RPMI8226 (cell line): Measurements from ENCODE around the gene ABCC3.

Source experiments
- DNase-seq: peaks from one replicate; pipeline ENCODE4 v3.0.0-alpha.2; 2015

The ABCC3 gene

DNA sequence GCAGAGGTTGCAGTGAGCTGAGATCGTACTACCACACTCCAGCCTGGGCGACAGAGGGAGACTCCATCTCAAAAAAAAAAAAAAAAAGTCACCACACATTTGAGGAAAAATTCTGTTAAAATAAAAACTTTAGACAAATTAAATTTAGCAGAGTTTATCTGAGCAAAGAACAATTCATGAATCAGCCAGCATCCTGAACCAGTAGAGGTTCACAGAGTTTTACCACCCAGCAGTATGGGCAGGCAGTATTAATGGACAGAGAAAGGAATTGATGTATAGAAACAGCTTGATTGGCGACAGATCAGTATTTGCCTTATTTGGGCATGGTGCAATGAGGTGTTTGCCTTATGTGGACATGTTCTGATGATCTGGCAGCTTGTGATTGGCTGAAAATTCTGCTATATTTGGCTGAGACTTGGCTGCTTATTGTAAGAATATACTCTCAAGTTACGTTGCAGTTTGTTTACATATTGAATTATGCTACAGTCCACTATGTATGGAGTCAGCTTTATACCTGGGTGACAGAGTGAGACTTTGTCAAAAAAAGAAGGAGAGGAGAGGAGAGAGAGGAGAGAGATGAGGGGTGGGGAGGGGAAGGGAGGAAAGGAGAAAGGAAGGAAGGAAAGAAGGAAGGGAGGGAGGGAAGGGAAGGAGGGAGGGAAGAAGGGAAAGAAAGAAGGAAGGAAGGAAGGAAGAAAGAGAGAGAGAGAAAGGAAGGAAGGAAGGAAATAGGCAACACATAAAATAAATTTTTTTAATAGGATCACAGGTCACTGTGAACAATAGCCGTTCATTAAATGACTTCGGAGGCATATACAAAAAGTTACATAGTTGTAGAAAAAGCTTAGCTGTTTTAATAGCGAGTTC, 14.6 kb downstream of the ABCC3 start:
- DNase-seq = no peak

DNA sequence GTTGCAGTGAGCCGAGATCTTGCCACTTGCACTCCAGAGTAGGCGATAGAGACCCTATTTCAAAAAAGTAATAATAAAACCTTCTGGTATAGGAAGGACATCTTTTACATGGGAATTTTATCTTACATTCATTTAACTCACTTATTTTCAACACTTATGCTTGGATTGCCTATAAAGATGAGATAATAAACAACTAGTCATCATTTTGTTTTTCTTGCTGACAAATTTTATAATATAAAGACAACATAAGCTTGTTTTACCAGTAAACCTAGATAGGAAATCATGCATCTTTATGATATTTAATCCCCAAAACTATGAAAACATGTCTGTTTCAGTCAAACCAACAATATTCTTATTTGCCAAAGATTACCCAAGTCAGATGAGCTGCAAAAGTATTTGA, 17.0 kb downstream of the ABCC3 start:
- no peak for DNase-seq

DNA sequence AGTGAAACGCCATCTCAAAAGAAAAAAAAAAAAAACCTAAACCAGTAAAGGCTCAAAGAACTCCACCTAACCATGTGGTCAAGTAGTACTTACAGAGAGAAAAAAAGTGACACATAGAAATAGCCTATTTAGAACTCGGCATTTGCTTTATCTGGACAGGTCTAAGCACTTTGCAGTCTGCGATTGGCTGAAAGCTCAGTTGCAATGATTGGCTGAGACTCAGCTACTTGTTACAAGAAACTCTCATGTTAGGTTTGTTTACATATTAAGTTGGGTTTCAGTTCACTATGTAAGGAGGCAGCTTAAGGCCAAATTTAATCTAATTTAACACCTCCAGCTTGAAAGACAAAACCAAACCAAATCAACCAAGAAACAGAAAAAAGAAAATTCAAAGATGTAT, 19.1 kb downstream of the ABCC3 start:
- no peak for DNase-seq

DNA sequence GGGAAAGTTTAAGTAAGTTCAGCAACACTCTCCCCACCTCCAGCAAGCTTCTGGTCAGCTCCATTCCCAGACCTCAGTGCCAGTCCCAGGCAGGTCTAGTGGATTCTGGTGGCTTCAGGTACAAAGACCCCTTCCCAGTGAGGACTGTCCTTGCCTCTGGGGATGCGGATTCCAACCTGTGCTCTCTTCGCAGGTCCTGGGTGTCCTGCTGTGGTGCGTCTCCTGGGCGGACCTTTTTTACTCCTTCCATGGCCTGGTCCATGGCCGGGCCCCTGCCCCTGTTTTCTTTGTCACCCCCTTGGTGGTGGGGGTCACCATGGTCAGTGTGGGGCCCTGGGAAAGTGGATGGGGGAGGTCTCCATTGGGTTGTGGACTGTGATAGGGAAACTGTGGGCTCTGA, 21.8 kb downstream of the ABCC3 start:
- DNase-seq = no peak

DNA sequence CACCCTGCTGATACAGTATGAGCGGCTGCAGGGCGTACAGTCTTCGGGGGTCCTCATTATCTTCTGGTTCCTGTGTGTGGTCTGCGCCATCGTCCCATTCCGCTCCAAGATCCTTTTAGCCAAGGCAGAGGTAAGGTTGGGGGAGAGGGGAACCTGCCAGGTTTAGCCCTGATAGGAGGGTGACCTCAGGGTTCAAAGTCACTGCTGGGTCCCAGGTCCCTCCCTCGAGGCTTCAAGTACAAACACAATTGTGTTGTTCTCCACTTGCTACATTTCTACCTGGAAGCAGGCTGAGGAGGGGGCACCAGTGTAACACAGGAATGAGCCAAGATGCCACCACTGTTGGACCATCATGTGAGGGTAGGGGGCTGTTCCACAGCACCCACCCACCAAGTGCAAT, 22.4 kb downstream of the ABCC3 start:
- DNase-seq = no peak

DNA sequence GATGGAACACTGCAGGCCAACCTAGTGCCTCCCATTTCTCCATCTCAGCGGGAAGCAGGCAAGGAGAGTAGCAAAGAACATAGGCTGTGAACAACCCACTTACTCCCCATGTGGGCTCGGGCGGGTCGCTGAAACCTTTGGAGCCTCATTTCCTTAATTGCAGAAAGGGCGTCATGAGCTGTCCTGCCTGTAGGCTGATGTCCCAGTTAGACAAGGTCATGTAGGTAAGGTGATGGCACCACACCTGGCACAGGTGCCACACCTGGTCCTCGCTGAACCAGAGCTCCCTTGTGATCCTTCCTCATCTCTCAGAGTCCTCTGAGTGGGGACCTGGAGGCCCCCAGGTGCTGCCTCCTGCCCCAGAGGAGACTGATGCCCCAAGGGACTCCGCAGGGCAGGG, 22.9 kb downstream of the ABCC3 start:
- no peak for DNase-seq

DNA sequence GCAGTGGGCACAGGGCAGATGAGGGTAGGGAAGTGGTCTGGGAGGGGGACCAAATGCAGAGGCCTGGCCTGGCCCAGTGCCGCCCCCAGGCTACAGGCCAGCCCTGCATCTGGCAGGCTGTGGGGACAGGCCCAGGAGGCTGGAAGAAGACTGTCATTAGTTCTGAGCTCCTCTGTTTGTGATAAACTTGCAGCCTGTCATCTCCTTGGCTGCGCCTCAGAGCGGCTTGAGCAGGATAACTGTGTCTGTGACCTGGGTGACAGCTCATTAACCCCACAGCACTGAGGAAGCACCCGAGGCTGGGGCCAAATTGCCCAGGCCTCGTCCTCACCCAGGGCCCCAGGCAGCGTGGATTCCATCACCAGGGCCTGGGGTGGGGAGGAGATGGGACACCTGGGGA, 23.9 kb downstream of the ABCC3 start:
- no peak for DNase-seq

DNA sequence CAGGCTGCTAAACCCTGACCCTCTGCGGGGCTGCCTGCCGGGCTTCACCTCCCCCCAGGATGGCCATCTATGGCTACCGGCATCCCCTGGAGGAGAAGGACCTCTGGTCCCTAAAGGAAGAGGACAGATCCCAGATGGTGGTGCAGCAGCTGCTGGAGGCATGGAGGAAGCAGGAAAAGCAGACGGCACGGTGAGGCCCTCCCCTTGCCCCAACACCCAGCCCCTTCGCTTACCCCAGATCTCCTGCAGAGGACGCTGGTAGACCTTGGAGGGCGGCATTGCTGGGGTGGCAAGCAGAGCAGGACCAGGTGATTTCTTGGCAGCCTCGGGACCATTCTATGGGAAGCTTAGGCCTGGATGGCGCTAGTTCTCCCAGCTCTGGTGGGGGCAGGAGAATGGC, 24.5 kb downstream of the ABCC3 start:
- DNase-seq = no peak

DNA sequence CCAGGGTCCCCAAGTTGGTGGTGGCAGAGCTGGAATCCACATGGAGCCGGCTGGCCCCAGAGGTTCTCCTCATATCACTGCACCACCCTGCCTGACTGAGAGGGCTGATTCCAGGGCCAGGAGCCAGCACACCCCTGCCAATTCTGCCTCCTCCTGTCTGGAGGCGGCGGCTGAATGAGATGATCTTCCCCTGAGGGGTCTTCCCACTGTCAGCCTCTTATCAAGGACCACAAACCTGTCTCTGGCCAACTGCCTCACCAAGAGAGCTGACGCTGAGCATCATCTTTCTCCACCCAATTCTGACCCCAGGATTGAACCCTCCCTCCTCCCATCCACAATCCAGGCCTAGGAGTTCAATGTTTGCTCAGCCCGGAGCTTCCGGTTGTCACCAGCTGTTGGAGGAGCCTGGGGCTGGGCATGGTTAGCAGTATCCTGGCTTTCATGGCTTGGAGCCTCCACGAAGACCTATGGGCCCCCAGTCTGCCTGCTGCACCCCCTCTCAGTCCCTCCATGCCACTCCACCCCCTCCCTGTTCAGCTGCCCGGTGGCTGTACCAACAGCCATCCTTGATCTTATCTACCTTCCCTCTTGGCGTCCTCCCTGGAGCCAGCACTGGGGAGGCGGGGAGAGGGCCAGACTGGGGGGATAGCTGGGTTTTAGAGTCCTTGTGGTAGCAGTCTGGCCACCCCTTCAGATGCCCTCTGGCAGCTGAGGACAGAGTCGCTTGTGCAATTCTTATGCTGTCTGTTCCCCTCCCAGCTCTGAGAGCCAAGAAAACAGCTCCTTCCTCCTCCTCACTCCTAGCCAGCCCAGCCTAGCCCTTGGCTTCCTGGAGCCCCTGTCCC, 25.6 kb downstream of the ABCC3 start:
- no peak for DNase-seq

DNA sequence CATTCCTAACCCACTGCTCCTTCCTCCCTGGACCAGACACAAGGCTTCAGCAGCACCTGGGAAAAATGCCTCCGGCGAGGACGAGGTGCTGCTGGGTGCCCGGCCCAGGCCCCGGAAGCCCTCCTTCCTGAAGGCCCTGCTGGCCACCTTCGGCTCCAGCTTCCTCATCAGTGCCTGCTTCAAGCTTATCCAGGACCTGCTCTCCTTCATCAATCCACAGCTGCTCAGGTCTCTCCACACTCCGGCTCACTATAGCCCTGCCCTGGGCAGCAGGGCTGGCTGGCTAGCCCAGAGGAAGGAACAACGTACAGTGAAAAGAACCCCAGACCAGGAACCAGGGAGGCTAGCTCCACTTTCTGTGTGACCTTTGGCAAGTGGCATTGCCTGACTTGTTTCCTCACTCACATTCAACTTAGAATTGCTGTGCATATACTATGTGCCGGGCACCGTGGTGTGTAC, 26.2 kb downstream of the ABCC3 start:
- DNase-seq = no peak

DNA sequence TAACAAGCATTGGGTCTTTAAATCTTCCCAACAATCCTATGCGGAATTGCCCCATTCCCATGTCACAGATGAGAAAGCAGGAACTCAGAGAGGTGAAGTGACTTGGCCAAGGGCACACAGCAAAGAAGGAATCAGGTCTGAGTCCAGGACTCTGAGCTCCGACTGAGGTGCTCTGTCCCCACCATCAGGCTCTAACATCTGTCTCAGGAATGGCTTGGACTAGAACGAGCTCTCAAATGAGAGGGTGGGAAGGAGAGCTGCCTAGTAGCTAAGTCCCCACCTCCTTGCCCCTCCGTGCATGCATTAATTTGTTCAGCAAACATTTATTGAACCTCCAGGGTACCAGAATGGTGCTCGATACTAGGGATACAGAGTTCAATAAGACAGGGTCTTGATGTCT, 26.7 kb downstream of the ABCC3 start:
- DNase-seq = no peak

DNA sequence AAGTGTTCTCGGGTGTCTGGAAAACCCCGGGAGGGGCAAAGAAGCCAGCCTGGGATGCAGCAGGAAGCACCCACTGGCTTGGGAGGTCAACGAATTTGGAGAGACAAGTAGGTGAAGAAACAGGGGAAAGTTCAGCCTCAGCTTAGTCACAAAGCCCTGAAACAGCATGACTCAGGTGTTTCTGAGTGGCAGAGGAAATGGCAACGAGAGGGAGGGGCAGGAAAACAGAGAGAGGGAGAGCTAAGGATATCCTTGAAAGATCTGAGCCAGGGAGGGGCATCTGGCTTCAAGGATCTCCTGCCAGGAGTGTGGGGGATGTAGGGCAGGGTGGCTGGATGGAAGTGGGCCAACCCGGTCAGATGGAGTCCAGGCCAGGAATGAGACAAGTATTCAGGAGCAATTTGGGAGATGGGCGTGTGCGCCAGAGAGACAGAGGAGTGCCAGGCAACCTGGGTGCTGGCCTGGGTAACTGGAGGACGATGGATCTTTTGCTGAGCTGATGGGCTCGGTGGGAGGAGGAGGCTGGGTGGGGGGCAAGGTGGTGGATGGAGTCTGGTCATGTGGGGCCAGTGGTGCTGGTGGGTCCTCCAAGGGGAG, 27.2 kb downstream of the ABCC3 start:
- DNase-seq = peak; percentile 80

DNA sequence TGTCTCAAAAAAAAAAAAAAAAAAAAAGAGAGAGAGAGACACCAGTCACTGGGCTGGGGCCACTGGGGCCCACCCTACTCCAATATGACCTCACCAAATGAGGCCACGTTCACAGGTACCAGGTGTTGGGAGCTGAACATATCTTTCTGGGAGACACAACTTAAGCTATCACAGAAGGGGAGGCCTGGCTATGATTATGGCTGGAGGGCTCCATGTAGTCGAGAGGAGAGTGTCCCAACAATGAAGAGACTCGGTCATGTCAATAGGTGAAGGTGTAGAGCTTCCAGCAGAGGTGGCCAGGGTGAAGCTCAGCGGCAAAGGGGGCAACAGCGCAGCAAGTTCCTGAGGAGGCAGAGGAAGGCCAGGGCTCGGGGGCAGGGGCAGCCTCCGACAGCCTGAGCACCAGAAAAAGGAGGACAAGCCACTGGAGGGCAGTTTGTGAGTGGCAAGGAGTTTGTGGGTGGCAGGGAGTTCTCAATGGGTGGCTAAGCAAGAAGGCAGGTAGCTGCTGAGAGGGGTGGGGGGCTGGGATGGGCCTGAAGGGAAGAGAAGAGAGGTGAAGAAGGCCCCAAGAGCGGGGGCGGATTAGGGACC, 28.0 kb downstream of the ABCC3 start:
- DNase-seq = no peak

DNA sequence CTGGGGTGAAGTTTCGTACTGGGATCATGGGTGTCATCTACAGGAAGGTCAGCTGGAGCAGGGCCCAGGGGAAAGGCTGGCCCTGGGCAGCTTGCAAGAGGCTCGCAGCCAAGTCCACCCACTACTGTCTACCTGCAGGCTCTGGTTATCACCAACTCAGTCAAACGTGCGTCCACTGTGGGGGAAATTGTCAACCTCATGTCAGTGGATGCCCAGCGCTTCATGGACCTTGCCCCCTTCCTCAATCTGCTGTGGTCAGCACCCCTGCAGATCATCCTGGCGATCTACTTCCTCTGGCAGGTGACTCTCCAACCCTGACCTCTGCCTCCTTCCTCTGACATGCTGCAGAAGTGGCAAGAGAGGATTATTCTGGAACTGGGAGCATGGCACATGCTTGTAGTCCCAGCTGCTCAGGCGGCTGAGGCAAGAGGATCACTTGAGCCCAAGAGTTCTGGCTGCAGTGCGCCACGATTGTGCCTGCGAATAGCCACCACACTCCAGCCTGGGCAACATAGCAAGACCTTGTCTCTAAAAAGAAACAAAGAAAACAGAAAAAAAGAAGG, 29.2 kb downstream of the ABCC3 start:
- DNase-seq = no peak

DNA sequence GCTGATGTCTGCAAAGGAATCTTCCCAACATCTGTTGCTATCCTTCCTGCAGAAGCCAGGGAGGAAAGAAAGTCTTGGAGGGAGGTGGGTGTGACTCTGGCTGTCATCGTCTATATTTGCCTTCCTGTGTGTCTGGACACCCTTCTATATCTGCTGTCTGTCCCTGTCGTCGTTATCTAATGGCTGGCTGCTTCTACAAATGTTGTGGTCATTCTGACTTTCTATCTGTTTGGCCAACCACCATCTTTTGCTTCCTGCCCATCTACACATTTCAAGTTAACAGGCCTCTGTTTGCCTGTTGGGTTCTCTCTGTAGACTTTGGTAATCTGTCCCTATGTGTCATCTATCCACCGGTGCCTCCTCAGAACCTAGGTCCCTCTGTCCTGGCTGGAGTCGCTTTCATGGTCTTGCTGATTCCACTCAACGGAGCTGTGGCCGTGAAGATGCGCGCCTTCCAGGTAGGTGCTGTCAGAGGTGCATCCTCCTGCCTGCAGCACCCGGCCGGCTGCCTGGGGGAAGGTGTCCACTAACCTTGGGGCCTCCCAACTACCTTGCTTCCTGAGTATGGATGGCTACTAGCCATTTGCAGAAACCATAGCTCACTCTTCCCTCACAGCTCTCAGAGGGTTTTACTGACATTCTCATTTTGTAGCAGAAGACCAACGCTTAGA, 30.2 kb downstream of the ABCC3 start:
- DNase-seq = no peak

DNA sequence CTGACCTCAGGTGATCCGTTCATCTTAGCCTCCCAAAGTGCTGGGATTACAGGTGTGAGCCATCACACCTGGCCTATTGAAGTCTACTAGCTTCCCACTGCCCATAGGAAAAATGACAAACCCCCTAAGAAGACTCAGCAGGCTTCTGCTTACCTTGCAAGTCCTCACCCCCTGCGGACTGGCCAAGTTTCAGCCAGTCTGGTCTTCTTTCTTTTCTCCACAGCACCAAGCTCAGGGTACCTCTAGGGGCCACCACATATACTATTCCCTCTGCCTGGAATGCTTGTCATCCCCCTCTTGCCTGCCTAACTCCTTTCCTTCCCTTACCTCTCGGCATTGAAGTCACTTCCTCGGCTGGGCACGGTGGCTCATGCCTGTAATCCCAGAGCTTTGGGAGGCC, 31.2 kb downstream of the ABCC3 start:
- no peak for DNase-seq

DNA sequence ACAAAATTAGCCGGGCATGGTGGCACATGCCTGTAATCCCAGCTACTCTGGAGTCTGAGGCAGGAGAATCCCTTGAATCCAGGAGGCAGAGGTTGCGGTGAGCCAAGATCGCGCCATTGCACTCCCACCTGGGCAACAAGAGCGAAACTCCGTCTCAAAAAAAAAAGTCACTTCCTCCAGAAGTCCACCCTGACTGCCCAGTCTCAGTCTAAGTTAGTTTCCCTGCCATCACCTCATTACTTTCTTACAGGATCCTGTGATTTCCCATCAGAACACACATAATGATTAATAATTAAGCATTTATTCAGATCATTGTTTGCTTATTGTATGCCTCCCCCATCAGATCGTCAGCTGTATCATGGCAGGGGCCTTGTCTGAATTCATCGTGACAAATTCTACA, 31.6 kb downstream of the ABCC3 start:
- DNase-seq = no peak

DNA sequence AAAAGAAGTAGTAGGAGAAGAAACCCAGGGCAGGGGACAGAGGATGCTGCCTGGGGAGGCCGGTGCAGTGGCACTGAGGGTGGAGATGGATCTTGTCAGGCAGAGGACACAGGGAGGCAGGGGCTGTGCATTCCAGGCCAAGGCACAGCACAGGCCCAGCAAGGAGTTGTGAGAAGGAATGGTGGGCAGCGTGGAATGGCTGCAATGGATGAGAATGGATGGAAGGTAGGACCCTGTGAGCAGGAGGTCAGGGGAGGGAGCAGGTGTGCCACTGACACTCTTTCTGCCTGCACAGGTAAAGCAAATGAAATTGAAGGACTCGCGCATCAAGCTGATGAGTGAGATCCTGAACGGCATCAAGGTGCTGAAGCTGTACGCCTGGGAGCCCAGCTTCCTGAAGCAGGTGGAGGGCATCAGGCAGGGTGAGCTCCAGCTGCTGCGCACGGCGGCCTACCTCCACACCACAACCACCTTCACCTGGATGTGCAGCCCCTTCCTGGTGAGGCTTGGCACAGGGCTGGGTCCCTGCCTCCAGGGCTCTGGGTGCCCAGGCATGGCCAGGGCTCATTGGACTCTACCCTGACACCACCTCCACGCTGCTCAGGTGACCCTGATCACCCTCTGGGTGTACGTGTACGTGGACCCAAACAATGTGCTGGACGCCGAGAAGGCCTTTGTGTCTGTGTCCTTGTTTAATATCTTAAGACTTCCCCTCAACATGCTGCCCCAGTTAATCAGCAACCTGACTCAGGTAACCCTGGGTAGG, 32.8 kb downstream of the ABCC3 start:
- DNase-seq = no peak

DNA sequence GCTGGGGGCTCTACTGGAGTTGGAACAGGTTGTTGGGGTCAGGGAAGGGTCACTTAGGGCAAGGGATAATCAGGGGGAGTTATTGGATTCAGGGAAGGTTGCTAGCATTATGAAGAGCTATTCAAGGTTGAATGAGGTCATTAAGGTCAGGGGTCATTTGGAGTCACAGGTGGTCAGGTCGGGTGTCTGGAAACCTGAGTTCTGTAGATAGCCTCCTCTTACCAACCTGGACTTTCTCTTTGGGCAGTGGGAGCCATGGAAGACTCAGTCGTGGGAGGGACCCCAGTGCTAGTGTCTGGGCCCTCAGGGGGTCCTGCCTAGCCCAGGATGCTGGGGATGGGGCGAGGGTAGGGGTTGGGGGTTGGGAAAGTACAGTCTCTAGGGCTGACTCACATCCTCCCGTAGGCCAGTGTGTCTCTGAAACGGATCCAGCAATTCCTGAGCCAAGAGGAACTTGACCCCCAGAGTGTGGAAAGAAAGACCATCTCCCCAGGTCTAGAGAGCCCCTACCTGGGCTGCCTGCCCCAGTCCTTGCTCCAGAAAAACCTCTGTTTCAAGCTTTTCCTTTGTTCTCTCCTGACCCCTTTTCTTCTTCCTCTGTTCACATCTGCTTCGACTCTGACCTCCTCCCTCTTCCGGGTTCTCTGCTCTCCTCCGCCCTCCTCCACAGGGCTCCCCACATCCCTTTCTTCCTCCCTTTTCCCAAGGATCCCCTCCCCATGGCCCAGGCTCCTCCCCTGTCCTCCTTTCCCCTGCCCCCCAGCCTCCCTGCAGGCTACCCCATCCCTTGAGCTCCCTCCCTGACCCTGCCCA, 33.5 kb downstream of the ABCC3 start:
- DNase-seq = no peak

DNA sequence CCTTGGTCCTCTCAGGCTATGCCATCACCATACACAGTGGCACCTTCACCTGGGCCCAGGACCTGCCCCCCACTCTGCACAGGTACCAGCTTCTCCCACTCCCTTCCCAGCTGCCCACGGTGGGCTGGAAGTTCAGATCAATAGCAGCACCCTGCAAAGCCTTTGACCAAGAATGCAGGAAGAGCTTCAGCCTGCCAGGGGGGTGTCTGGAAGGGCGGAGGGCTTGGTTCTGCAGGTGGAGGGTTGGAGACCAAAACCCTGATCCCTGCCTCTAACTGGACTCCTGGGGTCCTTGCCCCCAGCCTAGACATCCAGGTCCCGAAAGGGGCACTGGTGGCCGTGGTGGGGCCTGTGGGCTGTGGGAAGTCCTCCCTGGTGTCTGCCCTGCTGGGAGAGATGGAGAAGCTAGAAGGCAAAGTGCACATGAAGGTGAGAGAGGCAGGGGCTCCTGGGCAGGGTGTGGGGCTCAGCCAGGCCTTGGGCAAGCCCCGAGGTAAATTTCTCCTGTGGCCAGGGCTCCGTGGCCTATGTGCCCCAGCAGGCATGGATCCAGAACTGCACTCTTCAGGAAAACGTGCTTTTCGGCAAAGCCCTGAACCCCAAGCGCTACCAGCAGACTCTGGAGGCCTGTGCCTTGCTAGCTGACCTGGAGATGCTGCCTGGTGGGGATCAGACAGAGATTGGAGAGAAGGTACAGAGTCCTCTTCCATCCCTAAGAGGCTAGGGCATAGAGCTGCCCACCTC, 34.3 kb downstream of the ABCC3 start:
- DNase-seq = no peak
